Measurements from ENCODE around the gene TAAR8.

- no peak for TF ChIP-seq SNAI2 (CRISPR knock-in tag; IDR thresholded peaks at IDR 0.05)
- TF ChIP-seq, protein P1, sequence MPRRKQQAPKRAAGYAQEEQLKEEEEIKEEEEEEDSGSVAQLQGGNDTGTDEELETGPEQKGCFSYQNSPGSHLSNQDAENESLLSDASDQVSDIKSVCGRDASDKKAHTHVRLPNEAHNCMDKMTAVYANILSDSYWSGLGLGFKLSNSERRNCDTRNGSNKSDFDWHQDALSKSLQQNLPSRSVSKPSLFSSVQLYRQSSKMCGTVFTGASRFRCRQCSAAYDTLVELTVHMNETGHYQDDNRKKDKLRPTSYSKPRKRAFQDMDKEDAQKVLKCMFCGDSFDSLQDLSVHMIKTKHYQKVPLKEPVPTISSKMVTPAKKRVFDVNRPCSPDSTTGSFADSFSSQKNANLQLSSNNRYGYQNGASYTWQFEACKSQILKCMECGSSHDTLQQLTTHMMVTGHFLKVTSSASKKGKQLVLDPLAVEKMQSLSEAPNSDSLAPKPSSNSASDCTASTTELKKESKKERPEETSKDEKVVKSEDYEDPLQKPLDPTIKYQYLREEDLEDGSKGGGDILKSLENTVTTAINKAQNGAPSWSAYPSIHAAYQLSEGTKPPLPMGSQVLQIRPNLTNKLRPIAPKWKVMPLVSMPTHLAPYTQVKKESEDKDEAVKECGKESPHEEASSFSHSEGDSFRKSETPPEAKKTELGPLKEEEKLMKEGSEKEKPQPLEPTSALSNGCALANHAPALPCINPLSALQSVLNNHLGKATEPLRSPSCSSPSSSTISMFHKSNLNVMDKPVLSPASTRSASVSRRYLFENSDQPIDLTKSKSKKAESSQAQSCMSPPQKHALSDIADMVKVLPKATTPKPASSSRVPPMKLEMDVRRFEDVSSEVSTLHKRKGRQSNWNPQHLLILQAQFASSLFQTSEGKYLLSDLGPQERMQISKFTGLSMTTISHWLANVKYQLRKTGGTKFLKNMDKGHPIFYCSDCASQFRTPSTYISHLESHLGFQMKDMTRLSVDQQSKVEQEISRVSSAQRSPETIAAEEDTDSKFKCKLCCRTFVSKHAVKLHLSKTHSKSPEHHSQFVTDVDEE (CRISPR knock-in tag; IDR thresholded peaks at IDR 0.05): no peak
- TF ChIP-seq PPARA (CRISPR knock-in tag; IDR thresholded peaks at IDR 0.05; ENCODE audit: borderline replicate concordance): no peak
- TF ChIP-seq ARNTL (CRISPR knock-in tag; IDR thresholded peaks at IDR 0.05; ENCODE audit: borderline replicate concordance, low read depth): no peak
- TF ChIP-seq ZFP30 (CRISPR knock-in tag; IDR thresholded peaks at IDR 0.05): no peak
- no peak for TF ChIP-seq RARB (CRISPR knock-in tag; IDR thresholded peaks at IDR 0.05)
- TF ChIP-seq PATZ1 (CRISPR knock-in tag; IDR thresholded peaks at IDR 0.05; ENCODE audit: borderline replicate concordance): no peak
- no peak for TF ChIP-seq CREB5 (CRISPR knock-in tag; IDR thresholded peaks at IDR 0.05; ENCODE audit: low read depth)
- TF ChIP-seq GLIS3 (CRISPR knock-in tag; IDR thresholded peaks at IDR 0.05): no peak
- TF ChIP-seq ZFP3 (CRISPR knock-in tag; IDR thresholded peaks at IDR 0.05): no peak
- TF ChIP-seq BACH2 (CRISPR knock-in tag; IDR thresholded peaks at IDR 0.05; ENCODE audit: borderline replicate concordance): no peak
- no peak for TF ChIP-seq ZNF70 (CRISPR knock-in tag; IDR thresholded peaks at IDR 0.05)
- TF ChIP-seq, protein P2, sequence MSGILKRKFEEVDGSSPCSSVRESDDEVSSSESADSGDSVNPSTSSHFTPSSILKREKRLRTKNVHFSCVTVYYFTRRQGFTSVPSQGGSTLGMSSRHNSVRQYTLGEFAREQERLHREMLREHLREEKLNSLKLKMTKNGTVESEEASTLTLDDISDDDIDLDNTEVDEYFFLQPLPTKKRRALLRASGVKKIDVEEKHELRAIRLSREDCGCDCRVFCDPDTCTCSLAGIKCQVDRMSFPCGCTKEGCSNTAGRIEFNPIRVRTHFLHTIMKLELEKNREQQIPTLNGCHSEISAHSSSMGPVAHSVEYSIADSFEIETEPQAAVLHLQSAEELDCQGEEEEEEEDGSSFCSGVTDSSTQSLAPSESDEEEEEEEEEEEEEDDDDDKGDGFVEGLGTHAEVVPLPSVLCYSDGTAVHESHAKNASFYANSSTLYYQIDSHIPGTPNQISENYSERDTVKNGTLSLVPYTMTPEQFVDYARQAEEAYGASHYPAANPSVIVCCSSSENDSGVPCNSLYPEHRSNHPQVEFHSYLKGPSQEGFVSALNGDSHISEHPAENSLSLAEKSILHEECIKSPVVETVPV (CRISPR knock-in tag; IDR thresholded peaks at IDR 0.05): no peak
- TF ChIP-seq ZNF8 (CRISPR knock-in tag; IDR thresholded peaks at IDR 0.05): no peak
These were observed 38.5 kb upstream of the TAAR8 start for GRCh38 chr6:132513831-132514545.
